ENCODE results near the gene TMEM130. TPM values are rescaled to one million over a fixed set of nuclear protein-coding genes. Genes with fewer than 3 reads are reported as not detected.

TMEM130 gene
- total and polyA plus RNA-seq, 4 donors, result not detected

- DNase-seq (ENCODE audit: low spot score), result no peak
- no peak overlapping the region for H3K27ac ChIP-seq (ENCODE audit: low read depth in 1 of 2, low read length in 2 of 2)
- H3K4me1 ChIP-seq (ENCODE audit: control insufficient read depth in 4 of 4, insufficient read depth in 4 of 4, low read length in 3 of 4), result peaks cover 4 to 17% (median 14%) of the 10 kb centered on the region in 4 donors
- H3K9me3 ChIP-seq (ENCODE audit: control insufficient read depth in 4 of 4, low read length in 3 of 4), result no peaks in the 10 kb centered on the region
- TF ChIP-seq REST (IDR thresholded peaks at IDR 0.05) (no peak), JUND (IDR thresholded peaks at IDR 0.05) (no peak), FOXA2 (IDR thresholded peaks at IDR 0.05) (no peak), YY1 (IDR thresholded peaks at IDR 0.05) (no peak), GABPA (IDR thresholded peaks at IDR 0.05 in 1 of 2, conservative IDR thresholded peaks at IDR 0.05 in 1 of 2) (no peak), NR2F2 (IDR thresholded peaks at IDR 0.05) (no peak), FOXA1 (IDR thresholded peaks at IDR 0.05) (no peak), RAD21 (IDR thresholded peaks at IDR 0.05) (no peak)
- H3K9ac ChIP-seq (ENCODE audit: low read depth in 1 of 2, low read length in 2 of 2), result no peak overlapping the region
- H3K4me3 ChIP-seq (ENCODE audit: low read depth in 1 of 3, low read length in 3 of 3), result no peak overlapping the region
- WGBS, result 92% methylated on average over 6 of the region's 6 CpGs
- H3K36me3 ChIP-seq (ENCODE audit: control insufficient read depth in 4 of 4, insufficient read depth in 3 of 4, low read depth in 1 of 4, low read length in 3 of 4), result peaks cover 0 to 8% (median 5%) of the 10 kb centered on the region in 4 donors
- H3K27me3 ChIP-seq (ENCODE audit: control insufficient read depth in 4 of 4, insufficient read depth in 4 of 4, low read length in 3 of 4), result no peaks in the 10 kb centered on the region
Observed at GRCh38 chr7:98877146-98877545, 7.3 kb upstream of the TMEM130 start.

GRCh38 chr7:98875501-98875900 lies 5.7 kb upstream of the TMEM130 start:
- Histone ChIP-seq H3K4me1 (ENCODE audit: control insufficient read depth in 4 of 4, insufficient read depth in 4 of 4, low read length in 3 of 4) (peaks cover 4 to 17% (median 13%) of the 10 kb centered on the region in 4 donors), H3K27me3 (ENCODE audit: control insufficient read depth in 4 of 4, insufficient read depth in 4 of 4, low read length in 3 of 4) (no peaks in the 10 kb centered on the region), H3K9me3 (ENCODE audit: control insufficient read depth in 4 of 4, low read length in 3 of 4) (no peaks in the 10 kb centered on the region), H3K9ac (ENCODE audit: low read depth in 1 of 2, low read length in 2 of 2) (no peak overlapping the region), H3K36me3 (ENCODE audit: control insufficient read depth in 4 of 4, insufficient read depth in 3 of 4, low read depth in 1 of 4, low read length in 3 of 4) (no peaks in the 10 kb centered on the region), H3K4me3 (ENCODE audit: low read depth in 1 of 3, low read length in 3 of 3) (no peak overlapping the region), H3K27ac (ENCODE audit: low read depth in 1 of 2, low read length in 2 of 2) (no peak overlapping the region)
- TF ChIP-seq CTCF (IDR thresholded peaks at IDR 0.05; ENCODE audit: low read depth, low read length, missing input control) (no peak), YY1 (IDR thresholded peaks at IDR 0.05) (no peak), TAF1 (conservative IDR thresholded peaks at IDR 0.05) (no peak), EGR1 (IDR thresholded peaks at IDR 0.05; ENCODE audit: low read depth in 2 of 2) (no peak), HNF4A (conservative IDR thresholded peaks at IDR 0.05) (no peak), JUND (IDR thresholded peaks at IDR 0.05) (no peak), NR2F2 (IDR thresholded peaks at IDR 0.05) (no peak), HNF4G (IDR thresholded peaks at IDR 0.05) (no peak), ATF3 (IDR thresholded peaks at IDR 0.05) (no peak), ZBTB33 (IDR thresholded peaks at IDR 0.05) (no peak), RXRA (IDR thresholded peaks at IDR 0.05) (no peak), FOXA1 (IDR thresholded peaks at IDR 0.05) (no peak), GABPA (IDR thresholded peaks at IDR 0.05 in 1 of 2, conservative IDR thresholded peaks at IDR 0.05 in 1 of 2) (no peak), SP1 (IDR thresholded peaks at IDR 0.05) (no peak), RAD21 (IDR thresholded peaks at IDR 0.05) (no peak), REST (IDR thresholded peaks at IDR 0.05) (no peak), FOXA2 (IDR thresholded peaks at IDR 0.05) (no peak), MAX (IDR thresholded peaks at IDR 0.05) (no peak)
- DNase-seq (ENCODE audit: low spot score), result no peak
- WGBS, result 85% methylated on average over 9 of the region's 9 CpGs

Data from liver (tissue), 9 donors.